Endothelial cell of umbilical vein (primary cell): ENCODE data around the gene PRR36. TPM values are rescaled to one million over a fixed set of nuclear protein-coding genes. Genes with fewer than 3 reads are reported as not detected.

Experiments
- BruUV-seq: library from RNA; stranded (reverse); fragments of 400-500 nt; replicated peaks from 2 replicates; lab custom pipeline; 2021; lab: Mats Ljungman, UMichigan
- CTCF ChIA-PET: fragments of 300-600, 350-600 bp; sonication (Branson Sonifier 250); formaldehyde crosslinking; loops from one replicate; lab custom pipeline; 2021; ENCODE audit warnings: antibody characterized with exemption, inconsistent platforms; lab: Charles Lee
- POLR2A ChIA-PET: fragments of 300-600, 350-600 bp; sonication (Branson Sonifier 250); formaldehyde crosslinking; loops from one replicate; lab custom pipeline; 2021; ENCODE audit warnings: antibody characterized with exemption, inconsistent platforms; lab: Charles Lee
- DNase-seq: peaks from one replicate; pipeline ENCODE4 v3.0.0-alpha.2; 2011; ENCODE audit warnings: low read depth, low spot score
- FAIRE-seq: peaks from 2 replicates; lab custom pipeline; 2011; peaks lifted over from hg19 to GRCh38; lab: Jason Lieb, UNC
- H2AFZ ChIP-seq: 2 replicates; pipeline ENCODE4 v1.6.0; 2012; ENCODE audit warnings: low read depth, low read length, control low read depth, inconsistent platforms
- H3K27ac ChIP-seq: 2 replicates; pipeline ENCODE4 v1.5.1; 2011; ENCODE audit warnings: low read depth, mild to moderate bottlenecking, control low read depth, low read length, moderate library complexity; ENCODE audit not compliant: insufficient read depth
- H3K27me3 ChIP-seq, 2 experiments: 2 replicates each; pipeline versions ENCODE4 v1.6.0 to v1.6.1; 2011; ENCODE audit warnings: low read length in 2 of 2, mixed read lengths in 1 of 2; ENCODE audit not compliant: control insufficient read depth in 2 of 2, insufficient read depth in 2 of 2
- H3K36me3 ChIP-seq, 2 experiments: 2 replicates in 1 of 2; 3 replicates in 1 of 2; pipeline ENCODE4 v1.5.1; 2011; ENCODE audit warnings: low read length in 2 of 2, mild to moderate bottlenecking in 1 of 2, moderate library complexity in 1 of 2; ENCODE audit not compliant: control insufficient read depth in 2 of 2, insufficient read depth in 2 of 2; ENCODE audit errors: extremely low read depth in 1 of 2
- H3K4me1 ChIP-seq: 3 replicates; pipeline ENCODE4 v1.5.1; 2011; ENCODE audit warnings: mild to moderate bottlenecking, low read length; ENCODE audit not compliant: control insufficient read depth, insufficient read depth; ENCODE audit errors: extremely low read depth
- H3K4me2 ChIP-seq: 2 replicates; pipeline ENCODE4 v1.6.1; 2011; ENCODE audit warnings: low read length, control low read depth, mixed read lengths; ENCODE audit not compliant: insufficient read depth
- H3K4me3 ChIP-seq, 3 experiments: fragments of 200-600 bp in 1 of 3; sonication (generic), shearing (Covaris generic) in 1 of 3; replicated peaks in 1 of 3; 2 replicates each; pipeline ENCODE4 v1.5.1; 2011 to 2016; ENCODE audit warnings: control low read depth in 3 of 3, low read length in 3 of 3, mild to moderate bottlenecking in 2 of 3, inconsistent platforms in 1 of 3, low read depth in 1 of 3, moderate library complexity in 1 of 3; ENCODE audit not compliant: insufficient read depth in 1 of 3
- H3K79me2 ChIP-seq: 2 replicates; pipeline ENCODE4 v1.6.0; 2012; ENCODE audit warnings: low read length, inconsistent platforms; ENCODE audit not compliant: control insufficient read depth, insufficient read depth
- H3K9ac ChIP-seq: replicated peaks from 2 replicates; pipeline ENCODE3; 2011; ENCODE audit warnings: low read length, control low read depth; ENCODE audit not compliant: insufficient read depth; ENCODE audit errors: extremely low read depth
- H3K9me1 ChIP-seq: replicated peaks from 3 replicates; pipeline ENCODE4 v1.6.0; 2011; ENCODE audit warnings: mild to moderate bottlenecking, low read length; ENCODE audit not compliant: control insufficient read depth, insufficient read depth; ENCODE audit errors: extremely low read depth
- H3K9me3 ChIP-seq: replicated peaks from 2 replicates; pipeline ENCODE4 v1.5.1; 2012; ENCODE audit warnings: low read length, inconsistent platforms; ENCODE audit not compliant: control insufficient read depth, insufficient read depth
- H4K20me1 ChIP-seq: replicated peaks from 2 replicates; pipeline ENCODE3; 2011; ENCODE audit warnings: mild to moderate bottlenecking, low read length; ENCODE audit not compliant: control insufficient read depth, insufficient read depth; ENCODE audit errors: extremely low read depth
- EZH2 ChIP-seq: IDR thresholded peaks from 2 replicates; pipeline ENCODE4 v1.6.1; 2012; ENCODE audit warnings: borderline replicate concordance, low read depth, mild to moderate bottlenecking, moderate library complexity, low read length, inconsistent platforms; ENCODE audit not compliant: severe bottlenecking
- FOS ChIP-seq: IDR thresholded peaks from 2 replicates; pipeline ENCODE4 v1.6.1; 2011; ENCODE audit warnings: mild to moderate bottlenecking, low read length, moderate library complexity, borderline replicate concordance; ENCODE audit not compliant: insufficient read depth
- MYC ChIP-seq: IDR thresholded peaks from one replicate; pipeline ENCODE4 v1.6.1; 2011; ENCODE audit warnings: mild to moderate bottlenecking, low read depth, low read length
- POLR2A ChIP-seq: IDR thresholded peaks from 2 replicates; pipeline ENCODE4 v1.6.1; 2012; ENCODE audit warnings: low read depth, mild to moderate bottlenecking, control low read depth, low read length
- POLR2AphosphoS5 ChIP-seq: IDR thresholded peaks from 2 replicates; pipeline ENCODE4 v1.6.1; 2012; ENCODE audit warnings: low read depth, mild to moderate bottlenecking, control low read depth, low read length, moderate library complexity; ENCODE audit not compliant: insufficient read depth
- dilution Hi-C: fragments of 300-500 bp; cut with MboI; formaldehyde crosslinking; loops from one replicate; pipeline ENCODE4 v1.15.0; 2019; ENCODE audit warnings: low sequenced_read_pairs; ENCODE audit not compliant: extremely low pct_ligation_motif_present
- intact Hi-C: fragments of 100-400 bp; cut with micrococcal nuclease; formaldehyde crosslinking; loops from one replicate; pipeline ENCODE4 v1.10.0; 2022
- polyA plus RNA-seq, 4 experiments: library from polyadenylated mRNA; depleted of rRNA in 3 of 4; stranded (reverse) in 3 of 4; unstranded in 1 of 4; fragments of >200 nt; gene quantifications; 2 replicates each; pipeline versions ENCODE4 v1.2.1 to v1.2.3, GENCODE V29; 2011 to 2012; ENCODE audit warnings: missing spikeins in 1 of 4
- total RNA-seq: library from RNA; stranded (reverse); gene quantifications from 2 replicates; pipeline ENCODE4 v1.2.3, GENCODE V29; 2021

Gene PRR36
- total and polyA plus RNA-seq, 2 donors (not counting 3 experiments of a cell fraction or from before 2014, with no cell fraction given) = not detected

DNA sequence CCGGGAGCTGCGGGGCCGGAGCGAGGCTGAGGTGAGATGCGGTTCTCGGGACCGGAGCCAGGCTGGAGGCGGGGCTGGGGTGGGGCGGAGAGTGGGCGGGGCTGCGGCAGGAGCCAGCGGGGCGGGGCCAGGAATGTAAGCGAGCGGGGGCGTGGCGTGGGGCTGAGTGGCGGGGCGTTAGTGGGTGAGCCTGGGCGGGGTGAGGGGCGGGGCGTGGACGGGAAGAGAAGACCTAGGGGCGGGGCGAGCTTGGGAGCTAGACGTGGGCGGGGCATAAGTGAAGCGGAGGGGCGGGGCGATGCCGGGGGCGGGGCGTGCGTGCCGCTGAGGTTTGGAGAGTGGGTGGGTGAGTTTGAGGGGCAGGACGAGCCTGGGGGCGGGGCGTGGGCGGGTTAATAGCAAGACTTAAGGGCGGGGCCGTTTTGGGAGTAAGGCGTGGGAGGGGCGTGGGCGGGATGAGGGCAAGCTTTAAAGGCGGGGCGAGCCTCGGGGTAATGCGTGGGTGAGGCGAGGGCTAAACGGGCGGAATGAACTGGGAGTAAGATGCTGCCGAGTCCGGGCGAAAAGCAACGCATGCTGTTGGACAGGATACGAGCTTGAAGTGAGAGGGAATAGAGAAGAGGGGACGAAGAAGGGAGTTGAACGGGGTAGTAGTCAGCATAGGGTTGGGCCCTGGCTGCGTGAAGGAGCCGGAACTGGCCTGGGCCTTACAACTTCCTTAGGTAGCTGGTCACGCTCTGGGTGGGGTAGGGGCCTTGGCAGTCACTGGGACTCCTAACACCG lies 46.5 kb upstream of the PRR36 start:
- H2AFZ ChIP-seq = peak overlapping the region; percentile 84
- no TSS peak for BruUV-seq
- FAIRE-seq = peak; percentile 96
- dilution Hi-C loops (no loop called here), intact Hi-C loops (loop anchor here (1.0 to 5.0 kb wide), 5 partner anchors 17 to 291 kb away; partner anchors contain the start of genes MAP2K7, PET100, TIMM44 and TRAPPC5)
- no peaks in the 10 kb centered on the region for H3K79me2 ChIP-seq
- peaks cover 13 to 29% of the 10 kb centered on the region in 2 experiments for H3K27me3 ChIP-seq
- H3K9ac ChIP-seq = peak overlapping the region; percentile 19
- peak; percentile 96 for DNase-seq
- POLR2A ChIA-PET = interaction anchor here (0.5 to 2.1 kb wide), 7 partner anchors 8 to 317 kb away, joined by 3 to 13 read pairs (median 4); partner anchors contain the start of genes MAP2K7 and TIMM44
- peak overlapping the region; percentile 82 for H3K4me2 ChIP-seq
- TF ChIP-seq EZH2 (no peak), POLR2AphosphoS5 (peak; percentile 74), POLR2A (no peak), FOS (no peak), MYC (no peak)
- CTCF ChIA-PET = interaction anchor here (0.6 to 5.1 kb wide), 15 partner anchors 8 to 352 kb away, joined by 3 to 34 read pairs (median 7); partner anchors contain the start of genes MAP2K7 and TIMM44
- H3K4me1 ChIP-seq = peaks cover 22% of the 10 kb centered on the region
- H3K4me3 ChIP-seq = peak overlapping the region; percentile 61 to 79 (median 63)
- no peaks in the 10 kb centered on the region for H4K20me1 ChIP-seq
- peaks cover 0 to 5% of the 10 kb centered on the region in 2 experiments for H3K36me3 ChIP-seq
- H3K27ac ChIP-seq = peak overlapping the region; percentile 13
- H3K9me1 ChIP-seq = no peaks in the 10 kb centered on the region
- H3K9me3 ChIP-seq = no peaks in the 10 kb centered on the region
